Measurements from ENCODE around the gene UBE2O. TPM values are rescaled to one million over a fixed set of nuclear protein-coding genes. Genes with fewer than 3 reads are reported as not detected.

Gene UBE2O
- total and polyA plus RNA-seq, 2 donors (not counting 1 experiment from before 2014, with no cell fraction given) = 11.5 to 12.4 TPM

DNA sequence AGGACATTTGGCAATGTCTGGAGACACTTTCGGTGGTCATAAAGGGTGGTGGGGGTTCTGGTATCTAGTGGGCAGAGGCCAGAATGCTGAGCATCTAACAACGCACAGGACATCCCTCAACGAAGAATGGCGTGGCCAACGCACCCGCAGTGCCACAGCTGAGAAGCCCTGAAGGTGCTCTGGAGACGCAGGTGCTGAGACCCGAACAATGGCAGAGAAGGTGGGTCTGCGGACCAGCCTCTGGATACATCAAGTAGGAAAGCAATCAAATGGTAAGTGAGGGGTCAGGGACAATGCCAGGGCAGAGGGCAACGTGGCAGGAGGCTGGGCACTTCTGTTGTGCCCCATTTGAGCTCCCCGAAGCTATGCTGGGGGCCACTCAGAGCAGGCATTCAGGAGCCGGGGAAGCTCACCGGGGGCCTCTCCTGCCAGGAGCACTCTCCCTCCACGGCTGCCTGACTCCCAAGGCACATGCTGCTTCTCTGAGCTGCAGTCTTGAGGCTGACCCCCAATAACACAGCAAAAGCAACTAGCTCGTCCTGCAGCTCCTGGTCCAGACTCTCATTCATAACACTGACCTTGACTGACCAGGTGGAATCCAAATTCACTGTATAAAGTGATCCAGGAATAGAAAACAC lies 42.5 kb downstream of the UBE2O start:
- Histone ChIP-seq H3K36me3 (ENCODE audit: control insufficient read depth, insufficient read depth, low read length) (no peaks in the 10 kb centered on the region), H3K27ac (ENCODE audit: insufficient read depth, low read length) (no peak overlapping the region), H3K79me2 (ENCODE audit: control insufficient read depth, insufficient read depth, low read length) (peaks cover 3% of the 10 kb centered on the region), H3K4me1 (ENCODE audit: control insufficient read depth, extremely low read depth, insufficient read depth, low read length) (peaks cover 7% of the 10 kb centered on the region), H3K4me2 (ENCODE audit: extremely low read depth, insufficient read depth, low read length) (no peak overlapping the region), H3K9me3 (ENCODE audit: control insufficient read depth, insufficient read depth, low read depth, low read length) (no peaks in the 10 kb centered on the region), H4K20me1 (ENCODE audit: control insufficient read depth, extremely low read depth, insufficient read depth, low read length) (no peaks in the 10 kb centered on the region), H2AFZ (ENCODE audit: low read length) (no peak overlapping the region), H3K27me3 (ENCODE audit: control insufficient read depth, insufficient read depth, low read length) (no peaks in the 10 kb centered on the region), H3K4me3 (replicated peaks in 1 of 4; ENCODE audit: control extremely low read depth in 1 of 4, insufficient read depth in 1 of 4, low read depth in 3 of 4, low read length in 4 of 4) (no peak overlapping the region), H3K9ac (ENCODE audit: insufficient read depth, low read length) (no peak overlapping the region)
- TF ChIP-seq, protein P1, sequence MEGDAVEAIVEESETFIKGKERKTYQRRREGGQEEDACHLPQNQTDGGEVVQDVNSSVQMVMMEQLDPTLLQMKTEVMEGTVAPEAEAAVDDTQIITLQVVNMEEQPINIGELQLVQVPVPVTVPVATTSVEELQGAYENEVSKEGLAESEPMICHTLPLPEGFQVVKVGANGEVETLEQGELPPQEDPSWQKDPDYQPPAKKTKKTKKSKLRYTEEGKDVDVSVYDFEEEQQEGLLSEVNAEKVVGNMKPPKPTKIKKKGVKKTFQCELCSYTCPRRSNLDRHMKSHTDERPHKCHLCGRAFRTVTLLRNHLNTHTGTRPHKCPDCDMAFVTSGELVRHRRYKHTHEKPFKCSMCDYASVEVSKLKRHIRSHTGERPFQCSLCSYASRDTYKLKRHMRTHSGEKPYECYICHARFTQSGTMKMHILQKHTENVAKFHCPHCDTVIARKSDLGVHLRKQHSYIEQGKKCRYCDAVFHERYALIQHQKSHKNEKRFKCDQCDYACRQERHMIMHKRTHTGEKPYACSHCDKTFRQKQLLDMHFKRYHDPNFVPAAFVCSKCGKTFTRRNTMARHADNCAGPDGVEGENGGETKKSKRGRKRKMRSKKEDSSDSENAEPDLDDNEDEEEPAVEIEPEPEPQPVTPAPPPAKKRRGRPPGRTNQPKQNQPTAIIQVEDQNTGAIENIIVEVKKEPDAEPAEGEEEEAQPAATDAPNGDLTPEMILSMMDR (conservative IDR thresholded peaks at IDR 0.05 in 1 of 2, IDR thresholded peaks at IDR 0.05 in 1 of 2; ENCODE audit: low read depth in 1 of 2, low read length in 2 of 2) = no peak
- TF ChIP-seq EZH2 (IDR thresholded peaks at IDR 0.05; ENCODE audit: low read length, missing control alignments) = no peak
- no peak for DNase-seq (ENCODE audit: low read depth in 2 of 2)

DNA sequence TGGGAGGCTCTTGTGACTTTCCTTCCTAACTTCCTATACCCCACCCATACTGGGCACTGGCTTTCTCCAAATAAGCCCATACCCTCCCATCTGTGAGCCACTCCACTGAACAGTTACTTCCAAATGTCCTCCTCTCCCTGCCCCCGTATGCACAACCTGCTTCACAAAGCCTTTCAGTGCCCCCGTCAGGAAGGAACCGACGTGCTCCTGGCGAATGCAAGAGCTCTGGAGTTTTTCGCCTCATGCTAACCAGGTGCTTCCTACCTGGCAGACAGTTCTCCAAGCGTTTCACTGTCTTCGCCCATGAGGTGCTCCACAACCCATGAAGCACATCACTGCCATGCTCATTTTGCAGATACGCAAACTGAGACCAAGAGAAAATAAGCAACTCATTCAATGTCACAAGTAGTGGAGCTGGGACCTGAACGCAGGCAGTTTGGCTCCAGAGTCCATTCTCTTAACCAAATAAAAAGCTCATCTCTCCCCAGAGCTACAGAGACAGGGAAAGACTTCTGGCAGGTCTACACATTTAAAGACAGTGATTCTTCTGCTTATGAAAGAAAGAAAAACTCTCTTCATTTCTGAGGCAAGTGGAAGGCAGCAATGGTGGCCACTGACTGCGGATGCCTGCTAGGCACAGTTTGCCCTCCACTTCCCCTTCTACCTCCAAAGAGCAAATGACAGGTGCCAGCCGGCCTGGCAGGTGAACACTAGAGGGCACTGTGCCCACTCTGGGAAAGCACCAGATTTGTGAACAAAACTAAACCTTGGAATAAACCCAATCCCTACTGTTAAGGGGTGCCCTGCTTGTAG lies 44.7 kb downstream of the UBE2O start:
- peaks cover 1% of the 10 kb centered on the region for H3K79me2 ChIP-seq (ENCODE audit: control insufficient read depth, insufficient read depth, low read length)
- no peak overlapping the region for H3K9ac ChIP-seq (ENCODE audit: insufficient read depth, low read length)
- H2AFZ ChIP-seq (ENCODE audit: low read length) = no peak overlapping the region
- no peaks in the 10 kb centered on the region for H4K20me1 ChIP-seq (ENCODE audit: control insufficient read depth, extremely low read depth, insufficient read depth, low read length)
- H3K4me1 ChIP-seq (ENCODE audit: control insufficient read depth, extremely low read depth, insufficient read depth, low read length) = no peaks in the 10 kb centered on the region
- peaks cover 4% of the 10 kb centered on the region for H3K36me3 ChIP-seq (ENCODE audit: control insufficient read depth, insufficient read depth, low read length)
- no peaks in the 10 kb centered on the region for H3K9me3 ChIP-seq (ENCODE audit: control insufficient read depth, insufficient read depth, low read depth, low read length)
- H3K27me3 ChIP-seq (ENCODE audit: control insufficient read depth, insufficient read depth, low read length) = no peaks in the 10 kb centered on the region
- H3K4me2 ChIP-seq (ENCODE audit: extremely low read depth, insufficient read depth, low read length) = no peak overlapping the region
- no peak overlapping the region for H3K4me3 ChIP-seq (replicated peaks in 1 of 4; ENCODE audit: control extremely low read depth in 1 of 4, insufficient read depth in 1 of 4, low read depth in 3 of 4, low read length in 4 of 4)
- no peak overlapping the region for H3K27ac ChIP-seq (ENCODE audit: insufficient read depth, low read length)
- TF ChIP-seq, protein P1 (conservative IDR thresholded peaks at IDR 0.05 in 1 of 2, IDR thresholded peaks at IDR 0.05 in 1 of 2; ENCODE audit: low read depth in 1 of 2, low read length in 2 of 2) = peak; percentile 60 to 77
- no peak for TF ChIP-seq EZH2 (IDR thresholded peaks at IDR 0.05; ENCODE audit: low read length, missing control alignments)
- peak in 1 of 2 donors; percentile 39 for DNase-seq (ENCODE audit: low read depth in 2 of 2)

DNA sequence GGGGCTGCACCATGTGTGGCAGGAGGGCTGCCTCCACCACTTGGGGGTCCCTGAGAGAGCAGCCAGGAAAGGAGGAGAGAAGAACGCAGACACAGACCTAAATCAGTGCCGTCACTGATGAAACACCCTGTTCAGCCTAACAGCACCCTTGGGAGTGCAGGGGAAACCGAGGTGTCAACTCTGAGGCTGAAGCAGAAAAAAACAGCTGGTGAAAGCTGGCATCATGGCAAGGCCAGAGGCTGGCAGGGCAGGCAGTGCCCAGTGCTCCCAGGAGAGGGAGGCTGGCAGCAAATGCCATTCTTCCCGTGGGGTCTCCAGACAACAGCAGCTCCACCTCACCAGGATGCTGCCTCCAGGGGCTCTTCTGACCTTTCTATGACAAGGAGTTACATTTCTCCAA lies 45.4 kb downstream of the UBE2O start:
- Histone ChIP-seq H3K4me3 (replicated peaks in 1 of 4; ENCODE audit: control extremely low read depth in 1 of 4, insufficient read depth in 1 of 4, low read depth in 3 of 4, low read length in 4 of 4) (no peak overlapping the region), H4K20me1 (ENCODE audit: control insufficient read depth, extremely low read depth, insufficient read depth, low read length) (no peaks in the 10 kb centered on the region), H3K9me3 (ENCODE audit: control insufficient read depth, insufficient read depth, low read depth, low read length) (no peaks in the 10 kb centered on the region), H3K27ac (ENCODE audit: insufficient read depth, low read length) (no peak overlapping the region), H3K4me1 (ENCODE audit: control insufficient read depth, extremely low read depth, insufficient read depth, low read length) (no peaks in the 10 kb centered on the region), H3K9ac (ENCODE audit: insufficient read depth, low read length) (no peak overlapping the region), H3K79me2 (ENCODE audit: control insufficient read depth, insufficient read depth, low read length) (peaks cover 1% of the 10 kb centered on the region), H3K4me2 (ENCODE audit: extremely low read depth, insufficient read depth, low read length) (no peak overlapping the region), H3K36me3 (ENCODE audit: control insufficient read depth, insufficient read depth, low read length) (peaks cover 6% of the 10 kb centered on the region), H2AFZ (ENCODE audit: low read length) (no peak overlapping the region), H3K27me3 (ENCODE audit: control insufficient read depth, insufficient read depth, low read length) (no peaks in the 10 kb centered on the region)
- no peak for TF ChIP-seq EZH2 (IDR thresholded peaks at IDR 0.05; ENCODE audit: low read length, missing control alignments)
- TF ChIP-seq, protein P1 (conservative IDR thresholded peaks at IDR 0.05 in 1 of 2, IDR thresholded peaks at IDR 0.05 in 1 of 2; ENCODE audit: low read depth in 1 of 2, low read length in 2 of 2) = no peak
- no peak for DNase-seq (ENCODE audit: low read depth in 2 of 2)

All from fibroblast of lung (primary cell).